ENCODE data around the gene CHCHD4. TPM values are rescaled to one million over a fixed set of nuclear protein-coding genes. Genes with fewer than 3 reads are reported as not detected.

CHCHD4 gene
- total and polyA plus RNA-seq, 2 of the 8 experiments (the other 6 are each of a cell fraction or from before 2014, with no cell fraction given): 15.0 to 22.3 TPM

DNA sequence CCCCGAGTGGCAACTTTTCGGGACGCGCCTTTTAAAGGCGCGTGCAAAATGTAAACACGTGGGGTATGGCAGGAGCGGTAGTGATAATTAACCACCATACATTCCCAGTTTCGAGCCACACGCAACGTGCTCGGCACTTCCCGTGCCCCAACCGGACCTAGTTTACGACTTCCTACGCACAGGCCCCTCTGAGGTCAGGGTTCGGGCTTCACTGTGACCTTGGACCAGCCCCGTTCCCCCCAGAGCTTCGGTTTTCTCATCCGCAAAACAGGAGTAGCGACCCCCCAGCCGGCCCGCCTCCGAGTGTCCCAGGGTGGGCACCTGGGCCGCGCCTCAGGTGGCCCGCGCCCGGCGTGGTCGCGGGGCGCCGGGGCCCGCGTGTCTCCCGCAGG lies 451 bp downstream of the CHCHD4 start (continued):
- TF ChIP-seq, protein P1, sequence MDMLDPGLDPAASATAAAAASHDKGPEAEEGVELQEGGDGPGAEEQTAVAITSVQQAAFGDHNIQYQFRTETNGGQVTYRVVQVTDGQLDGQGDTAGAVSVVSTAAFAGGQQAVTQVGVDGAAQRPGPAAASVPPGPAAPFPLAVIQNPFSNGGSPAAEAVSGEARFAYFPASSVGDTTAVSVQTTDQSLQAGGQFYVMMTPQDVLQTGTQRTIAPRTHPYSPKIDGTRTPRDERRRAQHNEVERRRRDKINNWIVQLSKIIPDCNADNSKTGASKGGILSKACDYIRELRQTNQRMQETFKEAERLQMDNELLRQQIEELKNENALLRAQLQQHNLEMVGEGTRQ (IDR thresholded peaks at IDR 0.05; ENCODE audit: low read length): no peak
- TF ChIP-seq GABPA (IDR thresholded peaks at IDR 0.05; ENCODE audit: borderline replicate concordance, insufficient read depth, low read length) (no peak), SP4 (IDR thresholded peaks at IDR 0.05; ENCODE audit: low read length) (no peak), RXRA (IDR thresholded peaks at IDR 0.05; ENCODE audit: insufficient read depth, low read depth, low read length) (no peak), SAP30 (IDR thresholded peaks at IDR 0.05; ENCODE audit: insufficient read depth, insufficient replicate concordance, low read length) (peak; percentile 85), HDAC6 (IDR thresholded peaks at IDR 0.05; ENCODE audit: low read depth, low read length) (no peak), CTBP2 (IDR thresholded peaks at IDR 0.05; ENCODE audit: borderline replicate concordance, insufficient read depth, insufficient read length, low read length) (no peak), BRCA1 (IDR thresholded peaks at IDR 0.05; ENCODE audit: low read depth, low read length) (no peak), TAF7 (optimal IDR thresholded peaks at IDR 0.05; ENCODE audit: borderline replicate concordance, low read depth, low read length) (no peak), CHD2 (IDR thresholded peaks at IDR 0.05; ENCODE audit: low read length) (no peak), BCL11A (IDR thresholded peaks at IDR 0.05; ENCODE audit: low read depth in 2 of 2, low read length in 2 of 2) (no peak), SIN3A (conservative IDR thresholded peaks at IDR 0.05 in 1 of 2, IDR thresholded peaks at IDR 0.05 in 1 of 2; ENCODE audit: low read depth in 1 of 2, low read length in 2 of 2) (peak in 1 of 2 experiments; percentile 74; a peak in 2 of 4 replicates), PHF8 (conservative IDR thresholded peaks at IDR 0.05; ENCODE audit: low read depth, low read length) (no peak; the same call in 1 of the 2 replicates), ASH2L (IDR thresholded peaks at IDR 0.05; ENCODE audit: low read length) (peak; percentile 68), ZNF274 (IDR thresholded peaks at IDR 0.05; ENCODE audit: borderline replicate concordance, extremely low read depth, low read length) (no peak), MAFK (IDR thresholded peaks at IDR 0.05; ENCODE audit: low read depth, low read length) (no peak), FOSL1 (IDR thresholded peaks at IDR 0.05; ENCODE audit: insufficient read depth, low read depth, low read length) (no peak), EGR1 (IDR thresholded peaks at IDR 0.05; ENCODE audit: borderline replicate concordance, low read depth, low read length) (no peak), SUZ12 (IDR thresholded peaks at IDR 0.05; ENCODE audit: low read length) (no peak), TAF1 (IDR thresholded peaks at IDR 0.05; ENCODE audit: low read depth, low read length) (0 out of 2 replicates have a peak, but pooled peaks have one; percentile 10), RFX5 (IDR thresholded peaks at IDR 0.05; ENCODE audit: borderline replicate concordance, low read depth, low read length) (no peak)
- TF ChIP-seq, protein P2, sequence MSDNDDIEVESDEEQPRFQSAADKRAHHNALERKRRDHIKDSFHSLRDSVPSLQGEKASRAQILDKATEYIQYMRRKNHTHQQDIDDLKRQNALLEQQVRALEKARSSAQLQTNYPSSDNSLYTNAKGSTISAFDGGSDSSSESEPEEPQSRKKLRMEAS (IDR thresholded peaks at IDR 0.05): peak; percentile 80
- TF ChIP-seq, protein P3, sequence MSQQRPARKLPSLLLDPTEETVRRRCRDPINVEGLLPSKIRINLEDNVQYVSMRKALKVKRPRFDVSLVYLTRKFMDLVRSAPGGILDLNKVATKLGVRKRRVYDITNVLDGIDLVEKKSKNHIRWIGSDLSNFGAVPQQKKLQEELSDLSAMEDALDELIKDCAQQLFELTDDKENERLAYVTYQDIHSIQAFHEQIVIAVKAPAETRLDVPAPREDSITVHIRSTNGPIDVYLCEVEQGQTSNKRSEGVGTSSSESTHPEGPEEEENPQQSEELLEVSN (IDR thresholded peaks at IDR 0.05): 0 out of 2 replicates have a peak, but pooled peaks have one; percentile 3

Data from H1 (cell line).